ENCODE measurements around the gene PLP2. TPM values are rescaled to one million over a fixed set of nuclear protein-coding genes. Genes with fewer than 3 reads are reported as not detected.

The PLP2 gene
- total and polyA plus RNA-seq, 9 donors: 59.0 to 166 (median 117) TPM

- Histone ChIP-seq H3K36me3 (ENCODE audit: control insufficient read depth, insufficient read depth, low read length) (no peaks in the 10 kb centered on the region), H3K27ac (ENCODE audit: low read length) (no peak overlapping the region), H3K4me1 (ENCODE audit: control insufficient read depth, insufficient read depth, low read length) (no peaks in the 10 kb centered on the region), H3K9me3 (replicated peaks; ENCODE audit: control insufficient read depth, low read depth, low read length) (no peaks in the 10 kb centered on the region), H3K4me3 (ENCODE audit: low read length) (no peak overlapping the region), H3K27me3 (ENCODE audit: control insufficient read depth, insufficient read depth, low read length) (peaks cover 22% of the 10 kb centered on the region)
- DNase-seq: no peak
- 77% methylated on average over 5 of the region's 5 CpGs for WGBS (ENCODE audit: insufficient coverage)
Measured at GRCh38 chrX:49208399-49208798, 36.7 kb downstream of the PLP2 start.

GRCh38 chrX:49209434-49210251, 37.9 kb downstream of the PLP2 start:
- WGBS (ENCODE audit: insufficient coverage): 51% methylated on average over 12 of the region's 28 CpGs

DNA sequence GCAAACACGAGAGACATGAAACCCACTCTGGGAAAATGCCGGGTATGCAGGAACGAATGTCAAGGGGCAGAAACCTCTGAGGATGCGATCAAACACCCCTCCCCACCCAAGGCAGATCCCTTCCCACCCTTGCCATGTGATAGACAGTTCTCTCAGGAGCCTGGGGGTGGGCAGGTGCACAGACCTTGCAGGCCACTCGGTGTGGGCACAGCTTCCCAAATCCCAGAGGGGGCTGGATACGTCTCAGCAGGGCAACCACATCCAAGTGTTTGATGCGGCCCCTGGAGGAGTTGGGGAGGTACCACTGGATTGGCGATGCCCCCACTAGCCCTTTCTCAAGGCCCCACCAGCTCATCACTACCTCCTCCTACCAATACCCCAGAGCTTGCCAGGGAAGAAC, 38.7 kb downstream of the PLP2 start:
- H3K27me3 ChIP-seq (ENCODE audit: control insufficient read depth, insufficient read depth, low read length): peaks cover 21% of the 10 kb centered on the region
- no peaks in the 10 kb centered on the region for H3K36me3 ChIP-seq (ENCODE audit: control insufficient read depth, insufficient read depth, low read length)
- H3K4me1 ChIP-seq (ENCODE audit: control insufficient read depth, insufficient read depth, low read length): no peaks in the 10 kb centered on the region
- DNase-seq: no peak
- WGBS (ENCODE audit: insufficient coverage): 73% methylated on average over 2 of the region's 8 CpGs
- H3K4me3 ChIP-seq (ENCODE audit: low read length): no peak overlapping the region
- no peak overlapping the region for H3K27ac ChIP-seq (ENCODE audit: low read length)
- H3K9me3 ChIP-seq (replicated peaks; ENCODE audit: control insufficient read depth, low read depth, low read length): no peaks in the 10 kb centered on the region

More at GRCh38 chrX:49209434-49210251, 37.9 kb downstream of the PLP2 start:
- H3K27ac ChIP-seq (ENCODE audit: low read length): no peak overlapping the region
- H3K36me3 ChIP-seq (ENCODE audit: control insufficient read depth, insufficient read depth, low read length): no peaks in the 10 kb centered on the region
- DNase-seq: no peak
- no peaks in the 10 kb centered on the region for H3K4me1 ChIP-seq (ENCODE audit: control insufficient read depth, insufficient read depth, low read length)
- peaks cover 21% of the 10 kb centered on the region for H3K27me3 ChIP-seq (ENCODE audit: control insufficient read depth, insufficient read depth, low read length)
- H3K9me3 ChIP-seq (replicated peaks; ENCODE audit: control insufficient read depth, low read depth, low read length): no peaks in the 10 kb centered on the region
- H3K4me3 ChIP-seq (ENCODE audit: low read length): no peak overlapping the region

DNA sequence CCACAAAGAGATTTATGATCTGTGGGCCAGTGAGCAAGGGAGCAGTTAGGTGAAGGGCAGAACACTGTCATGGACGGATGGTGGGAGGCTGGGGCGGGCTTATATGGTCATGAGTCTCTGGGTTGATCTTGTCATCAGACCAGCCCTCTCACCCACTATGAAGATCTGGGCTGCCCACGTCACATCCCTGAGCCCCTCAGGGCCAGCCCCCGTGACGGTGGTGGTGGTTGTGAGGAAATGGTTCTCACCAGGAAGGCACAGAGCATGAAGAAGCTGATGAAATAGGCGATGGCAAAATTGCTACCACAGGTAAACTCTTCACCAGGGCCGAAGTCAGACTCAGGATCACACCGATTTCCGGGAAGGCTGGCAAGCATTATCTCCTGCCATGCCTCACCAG, 39.4 kb downstream of the PLP2 start:
- Histone ChIP-seq H3K27ac (ENCODE audit: low read length) (no peak overlapping the region), H3K27me3 (ENCODE audit: control insufficient read depth, insufficient read depth, low read length) (peaks cover 21% of the 10 kb centered on the region), H3K4me1 (ENCODE audit: control insufficient read depth, insufficient read depth, low read length) (no peaks in the 10 kb centered on the region), H3K4me3 (ENCODE audit: low read length) (no peak overlapping the region), H3K36me3 (ENCODE audit: control insufficient read depth, insufficient read depth, low read length) (no peaks in the 10 kb centered on the region), H3K9me3 (replicated peaks; ENCODE audit: control insufficient read depth, low read depth, low read length) (no peaks in the 10 kb centered on the region)
- 80% methylated on average over 3 of the region's 9 CpGs for WGBS (ENCODE audit: insufficient coverage)
- DNase-seq: no peak

- H3K27ac ChIP-seq (ENCODE audit: low read length): no peak overlapping the region
- no peaks in the 10 kb centered on the region for H3K36me3 ChIP-seq (ENCODE audit: control insufficient read depth, insufficient read depth, low read length)
- no peaks in the 10 kb centered on the region for H3K9me3 ChIP-seq (replicated peaks; ENCODE audit: control insufficient read depth, low read depth, low read length)
- 71% methylated on average over 2 of the region's 2 CpGs for WGBS (ENCODE audit: insufficient coverage)
- DNase-seq: no peak
- peaks cover 21% of the 10 kb centered on the region for H3K27me3 ChIP-seq (ENCODE audit: control insufficient read depth, insufficient read depth, low read length)
- H3K4me3 ChIP-seq (ENCODE audit: low read length): no peak overlapping the region
- H3K4me1 ChIP-seq (ENCODE audit: control insufficient read depth, insufficient read depth, low read length): no peaks in the 10 kb centered on the region
Measured at GRCh38 chrX:49212209-49212608, 40.5 kb downstream of the PLP2 start.

DNA sequence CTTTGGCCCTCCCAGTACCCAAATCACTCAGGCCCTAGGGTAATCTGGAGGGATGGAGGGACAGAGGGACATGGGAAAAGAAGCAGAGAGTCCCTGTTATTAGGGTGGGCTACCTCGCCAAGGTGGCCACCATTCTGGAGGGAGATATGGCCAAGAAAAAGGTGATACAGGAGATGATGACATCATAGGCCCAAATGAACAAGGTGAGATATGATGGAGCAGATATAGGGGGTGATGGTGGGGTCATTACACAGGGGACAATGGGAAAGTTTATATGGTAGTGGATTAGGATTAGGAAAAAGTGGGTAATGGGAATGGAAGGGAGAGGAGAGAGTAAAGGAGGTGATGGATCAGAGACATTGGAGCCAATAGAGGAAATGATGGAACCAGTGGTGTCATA, 41.2 kb downstream of the PLP2 start:
- H3K9me3 ChIP-seq (replicated peaks; ENCODE audit: control insufficient read depth, low read depth, low read length): no peaks in the 10 kb centered on the region
- WGBS (ENCODE audit: insufficient coverage): 53% methylated on average over 1 of the region's 1 CpG
- H3K27me3 ChIP-seq (ENCODE audit: control insufficient read depth, insufficient read depth, low read length): peaks cover 21% of the 10 kb centered on the region

DNA sequence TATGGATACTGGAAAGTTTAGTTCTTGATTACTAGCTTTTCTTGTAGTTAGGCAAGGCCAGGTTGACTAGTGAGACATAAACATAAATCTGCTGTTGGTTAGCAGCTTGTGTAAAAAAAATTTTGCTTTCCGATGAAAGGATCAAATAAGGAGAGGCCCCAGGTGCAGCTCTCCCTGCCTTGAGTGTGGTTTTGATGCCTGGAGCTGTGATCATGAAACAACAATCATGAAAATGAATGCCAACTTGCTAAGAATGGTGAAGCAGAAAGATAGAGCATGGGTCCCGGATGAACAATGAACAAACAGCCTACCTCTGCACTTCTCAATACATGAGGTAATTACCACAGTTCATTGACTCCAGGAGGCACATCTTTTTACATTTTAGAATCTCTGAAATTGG, 42.7 kb downstream of the PLP2 start:
- H3K4me1 ChIP-seq (ENCODE audit: control insufficient read depth, insufficient read depth, low read length): no peaks in the 10 kb centered on the region
- no peak overlapping the region for H3K4me3 ChIP-seq (ENCODE audit: low read length)
- peaks cover 15% of the 10 kb centered on the region for H3K27me3 ChIP-seq (ENCODE audit: control insufficient read depth, insufficient read depth, low read length)
- no peaks in the 10 kb centered on the region for H3K9me3 ChIP-seq (replicated peaks; ENCODE audit: control insufficient read depth, low read depth, low read length)
- no peak overlapping the region for H3K27ac ChIP-seq (ENCODE audit: low read length)
- no peak for DNase-seq
- H3K36me3 ChIP-seq (ENCODE audit: control insufficient read depth, insufficient read depth, low read length): no peaks in the 10 kb centered on the region
- 67% methylated on average over 1 of the region's 2 CpGs for WGBS (ENCODE audit: insufficient coverage)

More for the DNA sequence above, 41.2 kb downstream of the PLP2 start:
- Histone ChIP-seq H3K4me1 (ENCODE audit: control insufficient read depth, insufficient read depth, low read length) (no peaks in the 10 kb centered on the region), H3K27ac (ENCODE audit: low read length) (no peak overlapping the region), H3K36me3 (ENCODE audit: control insufficient read depth, insufficient read depth, low read length) (no peaks in the 10 kb centered on the region), H3K4me3 (ENCODE audit: low read length) (no peak overlapping the region)
- no peak for DNase-seq

GRCh38 chrX:49214996-49215526, 43.4 kb downstream of the PLP2 start:
- H3K9me3 ChIP-seq (replicated peaks; ENCODE audit: control insufficient read depth, low read depth, low read length): no peaks in the 10 kb centered on the region
- no peaks in the 10 kb centered on the region for H3K4me1 ChIP-seq (ENCODE audit: control insufficient read depth, insufficient read depth, low read length)
- DNase-seq: no peak
- WGBS (ENCODE audit: insufficient coverage): 72% methylated on average over 13 of the region's 14 CpGs
- H3K4me3 ChIP-seq (ENCODE audit: low read length): no peak overlapping the region
- H3K36me3 ChIP-seq (ENCODE audit: control insufficient read depth, insufficient read depth, low read length): no peaks in the 10 kb centered on the region
- H3K27ac ChIP-seq (ENCODE audit: low read length): no peak overlapping the region
- H3K27me3 ChIP-seq (ENCODE audit: control insufficient read depth, insufficient read depth, low read length): peaks cover 9% of the 10 kb centered on the region

DNA sequence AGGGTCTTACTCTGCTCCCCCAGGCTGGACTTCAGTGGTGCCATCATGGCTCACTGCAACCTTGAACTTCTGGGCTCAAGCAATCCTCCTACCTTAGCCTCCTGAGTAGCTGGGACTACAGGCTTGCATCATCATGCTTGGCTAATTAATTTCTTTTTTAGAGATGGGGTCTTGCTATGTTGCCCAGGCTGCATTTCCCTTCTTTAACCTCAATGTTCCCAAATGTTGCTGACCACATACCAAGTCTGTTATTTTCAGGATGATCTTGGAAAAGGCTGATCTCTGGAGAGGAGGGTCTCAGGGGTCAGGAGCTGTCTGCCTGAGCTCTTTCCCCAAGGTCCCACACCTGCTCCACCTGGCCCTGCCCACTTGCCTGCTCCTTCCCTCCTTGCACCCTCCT, 48.4 kb downstream of the PLP2 start:
- no peak overlapping the region for H3K4me3 ChIP-seq (ENCODE audit: low read length)
- no peaks in the 10 kb centered on the region for H3K36me3 ChIP-seq (ENCODE audit: control insufficient read depth, insufficient read depth, low read length)
- H3K4me1 ChIP-seq (ENCODE audit: control insufficient read depth, insufficient read depth, low read length): no peaks in the 10 kb centered on the region
- H3K9me3 ChIP-seq (replicated peaks; ENCODE audit: control insufficient read depth, low read depth, low read length): no peaks in the 10 kb centered on the region
- peaks cover 5% of the 10 kb centered on the region for H3K27me3 ChIP-seq (ENCODE audit: control insufficient read depth, insufficient read depth, low read length)
- H3K27ac ChIP-seq (ENCODE audit: low read length): no peak overlapping the region
- no peak for DNase-seq

GRCh38 chrX:49221868-49222267, 50.2 kb downstream of the PLP2 start:
- no peaks in the 10 kb centered on the region for H3K36me3 ChIP-seq (ENCODE audit: control insufficient read depth, insufficient read depth, low read length)
- H3K27me3 ChIP-seq (ENCODE audit: control insufficient read depth, insufficient read depth, low read length): peaks cover 7% of the 10 kb centered on the region
- H3K27ac ChIP-seq (ENCODE audit: low read length): no peak overlapping the region
- DNase-seq: no peak
- no peaks in the 10 kb centered on the region for H3K4me1 ChIP-seq (ENCODE audit: control insufficient read depth, insufficient read depth, low read length)
- H3K9me3 ChIP-seq (replicated peaks; ENCODE audit: control insufficient read depth, low read depth, low read length): no peaks in the 10 kb centered on the region
- 100% methylated on average over 1 of the region's 2 CpGs for WGBS (ENCODE audit: insufficient coverage)
- no peak overlapping the region for H3K4me3 ChIP-seq (ENCODE audit: low read length)
